GM21515 (cell line): ENCODE results near the gene ZC3H13.

Experiments used
- ATAC-seq: cut with Tn5 transposase; IDR thresholded peaks from one replicate; pipeline ENCODE4 v1.9.1; 2021; ENCODE audit not compliant: unreplicated experiment

ZC3H13 gene

GRCh38 chr13:45943965-45944364 is 108.6 kb downstream of the ZC3H13 start:
- ATAC-seq: no peak

GRCh38 chr13:45943120-45943519 is 109.4 kb downstream of the ZC3H13 start:
- ATAC-seq: no peak

GRCh38 chr13:45941261-45941660 is 111.3 kb downstream of the ZC3H13 start:
- no peak for ATAC-seq

GRCh38 chr13:45940061-45940460 is 112.5 kb downstream of the ZC3H13 start:
- ATAC-seq: no peak

- no peak for ATAC-seq
Measured at GRCh38 chr13:45936621-45937020, 115.9 kb downstream of the ZC3H13 start.

- no peak for ATAC-seq
Measured at GRCh38 chr13:45934283-45934682, 118.3 kb downstream of the ZC3H13 start.

GRCh38 chr13:45933203-45933908 is 119.2 kb downstream of the ZC3H13 start:
- ATAC-seq: no peak

GRCh38 chr13:45932676-45933075 is 119.9 kb downstream of the ZC3H13 start:
- no peak for ATAC-seq

- no peak for ATAC-seq
Measured at GRCh38 chr13:45932172-45932571, 120.4 kb downstream of the ZC3H13 start.

GRCh38 chr13:45931211-45931610 is 121.3 kb downstream of the ZC3H13 start:
- ATAC-seq: no peak

- ATAC-seq: no peak
Measured at GRCh38 chr13:45930177-45930576, 122.4 kb downstream of the ZC3H13 start.

GRCh38 chr13:45928843-45929242 is 123.7 kb downstream of the ZC3H13 start:
- ATAC-seq: no peak

- no peak for ATAC-seq
Measured at GRCh38 chr13:45928176-45928575, 124.4 kb downstream of the ZC3H13 start.

- no peak for ATAC-seq
Measured at GRCh38 chr13:45926741-45927140, 125.8 kb downstream of the ZC3H13 start.

- ATAC-seq: no peak
Measured at GRCh38 chr13:45925151-45925550, 127.4 kb downstream of the ZC3H13 start.

- ATAC-seq: no peak
Measured at GRCh38 chr13:45921162-45921736, 131.3 kb downstream of the ZC3H13 start.

- ATAC-seq: no peak
Measured at GRCh38 chr13:45918597-45918996, 133.9 kb downstream of the ZC3H13 start.

- ATAC-seq: no peak
Measured at GRCh38 chr13:45917019-45917418, 135.5 kb downstream of the ZC3H13 start.

GRCh38 chr13:45915686-45916439 is 136.7 kb downstream of the ZC3H13 start:
- no peak for ATAC-seq

- no peak for ATAC-seq
Measured at GRCh38 chr13:45909673-45910072, 142.9 kb downstream of the ZC3H13 start.

- ATAC-seq: no peak
Measured at GRCh38 chr13:45909089-45909488, 143.5 kb downstream of the ZC3H13 start.

GRCh38 chr13:45907503-45907902 is 145.0 kb downstream of the ZC3H13 start:
- ATAC-seq: no peak
